RWPE2 (cell line): ENCODE results near the gene OCRL.
"Not testable (repeated sequence)": the region's sequence is repeated elsewhere in the genome, so short reads cannot be mapped to it uniquely, and the experiment has no call there.

Experiments
- ATAC-seq: fragments of 200-7000 bp; cut with Tn5 transposase; 3 replicates; pipeline ENCODE4 v1.9.1; 2021; ENCODE audit warnings: low read depth
- DNase-seq: peaks from one replicate; pipeline ENCODE4 v3.0.0-alpha.2; 2020; ENCODE audit warnings: low spot score
- H3K27ac ChIP-seq: fragments of 450-650 bp; 2 replicates; pipeline ENCODE4 v1.5.1; 2017; ENCODE audit warnings: mild to moderate bottlenecking; ENCODE audit not compliant: poor library complexity, severe bottlenecking
- H3K27me3 ChIP-seq: fragments of 250-450 bp; sonication (Bioruptor Pico); 2 replicates; pipeline ENCODE4 v1.5.1; 2021; ENCODE audit warnings: mild to moderate bottlenecking, moderate library complexity; ENCODE audit not compliant: insufficient read depth, poor library complexity, severe bottlenecking
- H3K36me3 ChIP-seq: fragments of 250-450 bp; sonication (Bioruptor Pico); 2 replicates; pipeline ENCODE4 v1.5.1; 2020; ENCODE audit warnings: low read depth, mild to moderate bottlenecking, moderate library complexity
- H3K4me1 ChIP-seq: fragments of 250-450 bp; sonication (Bioruptor Pico); 2 replicates; pipeline ENCODE4 v1.5.1; 2021; ENCODE audit warnings: mild to moderate bottlenecking, moderate library complexity; ENCODE audit not compliant: insufficient read depth, poor library complexity, severe bottlenecking
- H3K4me3 ChIP-seq: fragments of 250-450 bp; sonication (Bioruptor Pico); 2 replicates; pipeline ENCODE4 v1.5.1; 2021; ENCODE audit warnings: mild to moderate bottlenecking, moderate library complexity; ENCODE audit not compliant: severe bottlenecking
- H3K9me3 ChIP-seq: fragments of 250-450 bp; sonication (Bioruptor Pico); 2 replicates; pipeline ENCODE4 v1.5.1; 2021; ENCODE audit warnings: mild to moderate bottlenecking, moderate library complexity; ENCODE audit not compliant: severe bottlenecking
- TF ChIP-seq, protein P1 (sequence below): fragments of 450-650 bp; IDR thresholded peaks from one replicate; pipeline ENCODE4 v1.5.1; 2017; ENCODE audit warnings: mild to moderate bottlenecking, moderate library complexity; ENCODE audit not compliant: poor library complexity, severe bottlenecking

Gene OCRL

DNA sequence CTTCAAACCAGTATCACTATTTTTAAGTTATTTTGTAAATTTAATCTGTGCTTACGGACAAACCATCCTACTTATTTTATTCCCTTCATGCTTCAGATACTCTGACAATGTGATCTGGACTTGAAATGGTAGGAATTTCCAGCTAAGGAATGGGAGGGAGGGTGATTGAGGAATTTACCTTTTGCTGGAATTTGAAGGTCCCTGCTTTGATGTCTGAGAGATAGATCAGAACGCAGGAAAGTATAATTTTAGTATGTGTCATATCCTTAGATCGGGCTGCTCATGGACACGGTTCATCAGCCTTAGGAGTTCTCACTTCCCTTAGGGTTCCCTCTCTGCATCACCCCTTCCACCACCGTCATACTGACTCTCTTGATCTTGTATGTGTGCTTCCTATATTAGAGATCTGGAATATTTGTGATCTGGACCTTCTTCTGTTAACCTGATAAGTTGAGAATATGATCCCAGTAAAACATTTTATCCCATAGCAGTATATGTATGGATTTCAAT is 16.8 kb downstream of the OCRL start:
- DNase-seq: no peak
- H3K4me3 ChIP-seq: no peak overlapping the region
- no peaks in the 10 kb centered on the region for H3K27me3 ChIP-seq
- H3K9me3 ChIP-seq: no peaks in the 10 kb centered on the region
- no peak for ATAC-seq
- peaks cover 36% of the 10 kb centered on the region for H3K36me3 ChIP-seq
- no peaks in the 10 kb centered on the region for H3K4me1 ChIP-seq
- no peak overlapping the region for H3K27ac ChIP-seq
- TF ChIP-seq, protein P1, sequence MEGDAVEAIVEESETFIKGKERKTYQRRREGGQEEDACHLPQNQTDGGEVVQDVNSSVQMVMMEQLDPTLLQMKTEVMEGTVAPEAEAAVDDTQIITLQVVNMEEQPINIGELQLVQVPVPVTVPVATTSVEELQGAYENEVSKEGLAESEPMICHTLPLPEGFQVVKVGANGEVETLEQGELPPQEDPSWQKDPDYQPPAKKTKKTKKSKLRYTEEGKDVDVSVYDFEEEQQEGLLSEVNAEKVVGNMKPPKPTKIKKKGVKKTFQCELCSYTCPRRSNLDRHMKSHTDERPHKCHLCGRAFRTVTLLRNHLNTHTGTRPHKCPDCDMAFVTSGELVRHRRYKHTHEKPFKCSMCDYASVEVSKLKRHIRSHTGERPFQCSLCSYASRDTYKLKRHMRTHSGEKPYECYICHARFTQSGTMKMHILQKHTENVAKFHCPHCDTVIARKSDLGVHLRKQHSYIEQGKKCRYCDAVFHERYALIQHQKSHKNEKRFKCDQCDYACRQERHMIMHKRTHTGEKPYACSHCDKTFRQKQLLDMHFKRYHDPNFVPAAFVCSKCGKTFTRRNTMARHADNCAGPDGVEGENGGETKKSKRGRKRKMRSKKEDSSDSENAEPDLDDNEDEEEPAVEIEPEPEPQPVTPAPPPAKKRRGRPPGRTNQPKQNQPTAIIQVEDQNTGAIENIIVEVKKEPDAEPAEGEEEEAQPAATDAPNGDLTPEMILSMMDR: no peak

DNA sequence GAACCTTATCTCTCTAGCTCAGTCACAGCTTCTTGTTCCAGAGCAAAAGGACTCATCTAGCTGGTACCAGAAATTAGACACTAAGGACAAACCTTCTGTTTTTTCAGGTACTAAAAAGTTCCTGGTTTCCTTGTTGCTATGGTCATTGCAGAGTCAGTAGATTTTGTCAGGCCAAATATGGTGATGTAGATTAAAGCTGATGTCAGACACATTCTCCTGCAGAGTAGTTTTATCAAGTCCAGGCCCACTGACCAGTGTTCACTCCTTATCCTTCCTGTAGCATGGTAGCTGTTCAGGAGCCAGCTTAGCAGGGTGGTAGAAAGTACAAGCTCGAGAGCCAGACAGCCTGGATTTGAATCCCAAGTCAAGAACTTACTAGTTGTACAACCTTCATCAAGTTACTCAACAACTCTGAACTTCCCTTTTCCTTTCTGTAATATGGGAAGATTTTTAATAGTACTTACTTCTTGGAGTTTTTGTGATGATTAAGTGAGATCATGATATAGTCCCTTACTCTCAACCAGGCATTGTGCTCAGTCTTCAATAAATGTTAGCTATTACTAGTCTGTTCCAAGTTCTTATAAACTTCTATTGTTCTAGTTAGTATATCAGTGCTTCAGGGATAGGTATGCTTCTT is 17.9 kb downstream of the OCRL start:
- Histone ChIP-seq H3K36me3 (peaks cover 47% of the 10 kb centered on the region), H3K9me3 (no peaks in the 10 kb centered on the region), H3K4me1 (no peaks in the 10 kb centered on the region), H3K27me3 (no peaks in the 10 kb centered on the region), H3K4me3 (no peak overlapping the region), H3K27ac (no peak overlapping the region)
- ATAC-seq: no peak
- TF ChIP-seq, protein P1: no peak
- no peak for DNase-seq

GRCh38 chrX:129559783-129560182 is 19.7 kb downstream of the OCRL start:
- peaks cover 51% of the 10 kb centered on the region for H3K36me3 ChIP-seq
- H3K9me3 ChIP-seq: no peaks in the 10 kb centered on the region
- TF ChIP-seq, protein P1: no peak
- ATAC-seq (no peak), DNase-seq (no peak)
- no peak overlapping the region for H3K4me3 ChIP-seq
- no peaks in the 10 kb centered on the region for H3K4me1 ChIP-seq
- H3K27ac ChIP-seq: no peak overlapping the region
- H3K27me3 ChIP-seq: no peaks in the 10 kb centered on the region

- Histone ChIP-seq H3K27me3 (no peaks in the 10 kb centered on the region), H3K27ac (no peak overlapping the region), H3K4me1 (no peaks in the 10 kb centered on the region), H3K9me3 (no peaks in the 10 kb centered on the region), H3K36me3 (peaks cover 57% of the 10 kb centered on the region), H3K4me3 (no peak overlapping the region)
- TF ChIP-seq, protein P1: no peak
- ATAC-seq (no peak), DNase-seq (no peak)
These were observed 21.4 kb downstream of the OCRL start for GRCh38 chrX:129561453-129561852.

DNA sequence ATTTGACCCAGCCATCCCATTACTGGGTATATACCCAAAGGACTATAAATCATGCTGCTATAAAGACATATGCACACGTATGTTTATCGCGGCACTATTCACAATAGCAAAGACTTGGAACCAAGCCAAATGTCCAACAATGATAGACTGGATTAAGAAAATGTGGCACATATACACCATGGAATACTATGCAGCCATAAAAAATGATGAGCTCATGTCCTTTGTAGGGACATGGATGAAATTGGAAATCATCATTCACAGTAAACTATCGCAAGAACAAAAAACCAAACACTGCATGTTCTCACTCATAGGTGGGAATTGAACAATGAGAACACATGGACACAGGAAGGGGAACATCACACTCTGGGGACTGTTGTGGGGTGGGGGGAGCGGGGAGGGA is 24.3 kb downstream of the OCRL start:
- not testable (repeated sequence) for H3K4me3 ChIP-seq, H3K27me3 ChIP-seq, H3K4me1 ChIP-seq, ATAC-seq, DNase-seq, H3K9me3 ChIP-seq, H3K27ac ChIP-seq
- peaks cover 55% of the 10 kb centered on the region for H3K36me3 ChIP-seq
